GM18870 (cell line): Measurements from ENCODE around the gene LAPTM4A.
A peak's percentile ranks its signal among the peaks of the same experiment; 100 is the strongest.
"Not testable (repeated sequence)": the region's sequence is repeated elsewhere in the genome, so short reads cannot be mapped to it uniquely, and the experiment has no call there.

Source experiments
- ATAC-seq: cut with Tn5 transposase; IDR thresholded peaks from one replicate; pipeline ENCODE4 v1.9.1; 2021; ENCODE audit warnings: moderate library complexity; ENCODE audit not compliant: unreplicated experiment

LAPTM4A gene

GRCh38 chr2:20052861-20053281, 1.4 kb upstream of the LAPTM4A start:
- ATAC-seq: no peak

- ATAC-seq: no peak
These were observed 912 bp upstream of the LAPTM4A start for GRCh38 chr2:20052229-20052851.

GRCh38 chr2:20050646-20051531, 539 bp downstream of the LAPTM4A start:
- no peak for ATAC-seq

- peak; percentile 30 for ATAC-seq
These were observed 1.3 kb downstream of the LAPTM4A start for GRCh38 chr2:20050104-20050645.

- no peak for ATAC-seq
These were observed 1.8 kb downstream of the LAPTM4A start for GRCh38 chr2:20049637-20050036.

GRCh38 chr2:20048488-20049448, 2.7 kb downstream of the LAPTM4A start:
- no peak for ATAC-seq

GRCh38 chr2:20045712-20046292, 5.6 kb downstream of the LAPTM4A start:
- not testable (repeated sequence) for ATAC-seq

GRCh38 chr2:20044778-20045177, 6.7 kb downstream of the LAPTM4A start:
- no peak for ATAC-seq

- ATAC-seq: no peak
These were observed 8.9 kb downstream of the LAPTM4A start for GRCh38 chr2:20042531-20042930.

- no peak for ATAC-seq
These were observed 10.8 kb downstream of the LAPTM4A start for GRCh38 chr2:20040489-20041172.

- no peak for ATAC-seq
These were observed 13.8 kb downstream of the LAPTM4A start for GRCh38 chr2:20037660-20038059.

- no peak for ATAC-seq
These were observed 15.3 kb downstream of the LAPTM4A start for GRCh38 chr2:20035955-20036666.

- ATAC-seq: no peak
These were observed 16.6 kb downstream of the LAPTM4A start for GRCh38 chr2:20034821-20035220.

GRCh38 chr2:20034218-20034617, 17.2 kb downstream of the LAPTM4A start:
- no peak for ATAC-seq

GRCh38 chr2:20033322-20033721, 18.1 kb downstream of the LAPTM4A start:
- ATAC-seq: no peak

GRCh38 chr2:20030224-20030623, 21.2 kb downstream of the LAPTM4A start:
- ATAC-seq: no peak

GRCh38 chr2:20027705-20028434, 23.6 kb downstream of the LAPTM4A start:
- no peak for ATAC-seq

- no peak for ATAC-seq
These were observed 24.2 kb downstream of the LAPTM4A start for GRCh38 chr2:20027260-20027677.
